Measurements from ENCODE around the gene SOHLH2. TPM values are rescaled to one million over a fixed set of nuclear protein-coding genes. Genes with fewer than 3 reads are reported as not detected.

SOHLH2 gene, protein sequence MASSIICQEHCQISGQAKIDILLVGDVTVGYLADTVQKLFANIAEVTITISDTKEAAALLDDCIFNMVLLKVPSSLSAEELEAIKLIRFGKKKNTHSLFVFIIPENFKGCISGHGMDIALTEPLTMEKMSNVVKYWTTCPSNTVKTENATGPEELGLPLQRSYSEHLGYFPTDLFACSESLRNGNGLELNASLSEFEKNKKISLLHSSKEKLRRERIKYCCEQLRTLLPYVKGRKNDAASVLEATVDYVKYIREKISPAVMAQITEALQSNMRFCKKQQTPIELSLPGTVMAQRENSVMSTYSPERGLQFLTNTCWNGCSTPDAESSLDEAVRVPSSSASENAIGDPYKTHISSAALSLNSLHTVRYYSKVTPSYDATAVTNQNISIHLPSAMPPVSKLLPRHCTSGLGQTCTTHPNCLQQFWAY
- polyA plus RNA-seq (2013, experiment 1 of 2) = 0.33 TPM
- 0.37 TPM for polyA plus RNA-seq (2013, experiment 2 of 2)

GRCh38 chr13:36214163-36214921 lies at the start of gene SOHLH2:
Gene SOHLH2, minus strand, starts transcription at chr13:36214556. Its CDS starts 30 bp downstream, at chr13:36214526.
- Histone ChIP-seq H3K4me3 (ENCODE audit: insufficient read depth in 1 of 2, low read depth in 1 of 2, low read length in 2 of 2) (no peak within 1 kb of the TSS), H3K14ac (ENCODE audit: low read length in 2 of 2) (no peak within 1 kb of the TSS), H2BK120ac (ENCODE audit: low read depth, low read length) (no peak within 1 kb of the TSS), H4K91ac (ENCODE audit: low read length) (no peak within 1 kb of the TSS), H2BK5ac (ENCODE audit: low read depth, low read length, poor library complexity, severe bottlenecking) (no peak within 1 kb of the TSS), H3K4ac (ENCODE audit: low read depth in 1 of 2, low read length in 2 of 2) (no peak within 1 kb of the TSS), H3K18ac (ENCODE audit: low read depth in 1 of 2, low read length in 2 of 2) (no peak within 1 kb of the TSS), H3K36me3 (ENCODE audit: control insufficient read depth in 1 of 2, insufficient read depth in 2 of 2, low read depth in 1 of 2, low read length in 2 of 2) (no peaks in the 10 kb centered on the region), H3K4me1 (ENCODE audit: control insufficient read depth, insufficient read depth, low read depth, low read length) (peaks cover 1% of the 10 kb centered on the region), H2AK5ac (ENCODE audit: low read length, severe bottlenecking) (no peak within 1 kb of the TSS), H2BK12ac (ENCODE audit: low read length in 2 of 2) (no peak within 1 kb of the TSS), H3K9me3 (ENCODE audit: control insufficient read depth, low read length) (no peaks in the 10 kb centered on the region), H3K27me3 (ENCODE audit: control insufficient read depth in 1 of 2, insufficient read depth in 1 of 2, low read length in 2 of 2) (no peaks in the 10 kb centered on the region), H3K23ac (ENCODE audit: low read length in 2 of 2) (no peak within 1 kb of the TSS), H3K9ac (ENCODE audit: low read length) (no peak within 1 kb of the TSS), H3K4me2 (ENCODE audit: low read length, poor library complexity, severe bottlenecking) (no peak within 1 kb of the TSS), H4K8ac (ENCODE audit: low read length) (no peak within 1 kb of the TSS), H2AFZ (ENCODE audit: low read depth, low read length) (no peak within 1 kb of the TSS), H3K27ac (ENCODE audit: low read length, poor library complexity, severe bottlenecking) (no peak within 1 kb of the TSS), H3K79me1 (replicated peaks; ENCODE audit: low read length, poor library complexity, severe bottlenecking) (no peaks in the 10 kb centered on the region), H2BK15ac (ENCODE audit: low read depth, poor library complexity, severe bottlenecking) (no peak within 1 kb of the TSS)
- WGBS = 93% methylated on average over 53 of the region's 53 CpGs
- no peak for DNase-seq

DNA sequence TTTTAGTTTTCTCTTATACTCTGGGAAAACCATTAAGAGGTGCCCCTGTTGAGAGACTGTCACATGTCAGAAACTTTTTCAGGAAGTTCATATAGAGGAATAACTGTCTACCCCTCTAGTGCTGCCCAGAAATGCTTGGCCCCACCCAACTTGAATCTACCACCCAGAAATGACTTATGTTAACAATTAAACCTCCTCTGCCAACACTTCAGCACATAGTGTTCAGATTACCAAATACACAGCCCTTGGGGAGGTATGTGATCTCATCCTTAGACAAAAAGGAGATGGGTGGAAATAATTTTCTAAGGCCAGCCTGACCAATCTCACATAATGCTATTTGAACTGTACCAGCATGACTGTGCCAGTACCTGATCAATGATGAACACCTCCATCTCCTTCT lies 47.6 kb upstream of the SOHLH2 start:
- no peaks in the 10 kb centered on the region for H3K9me3 ChIP-seq (ENCODE audit: control insufficient read depth, low read length)
- H3K9ac ChIP-seq (ENCODE audit: low read length) = no peak overlapping the region
- no peak overlapping the region for H3K4ac ChIP-seq (ENCODE audit: low read depth in 1 of 2, low read length in 2 of 2)
- no peak overlapping the region for H2AK5ac ChIP-seq (ENCODE audit: low read length, severe bottlenecking)
- no peak overlapping the region for H4K91ac ChIP-seq (ENCODE audit: low read length)
- no peak overlapping the region for H4K8ac ChIP-seq (ENCODE audit: low read length)
- no peak overlapping the region for H3K14ac ChIP-seq (ENCODE audit: low read length in 2 of 2)
- H3K79me1 ChIP-seq (replicated peaks; ENCODE audit: low read length, poor library complexity, severe bottlenecking) = no peaks in the 10 kb centered on the region
- H3K18ac ChIP-seq (ENCODE audit: low read depth in 1 of 2, low read length in 2 of 2) = no peak overlapping the region
- no peak overlapping the region for H2AFZ ChIP-seq (ENCODE audit: low read depth, low read length)
- no peak overlapping the region for H3K4me3 ChIP-seq (ENCODE audit: insufficient read depth in 1 of 2, low read depth in 1 of 2, low read length in 2 of 2)
- H2BK5ac ChIP-seq (ENCODE audit: low read depth, low read length, poor library complexity, severe bottlenecking) = no peak overlapping the region
- H3K4me1 ChIP-seq (ENCODE audit: control insufficient read depth, insufficient read depth, low read depth, low read length) = no peaks in the 10 kb centered on the region
- no peak overlapping the region for H3K23ac ChIP-seq (ENCODE audit: low read length in 2 of 2)
- H3K27me3 ChIP-seq (ENCODE audit: control insufficient read depth in 1 of 2, insufficient read depth in 1 of 2, low read length in 2 of 2) = no peaks in the 10 kb centered on the region
- H2BK120ac ChIP-seq (ENCODE audit: low read depth, low read length) = no peak overlapping the region
- H2BK12ac ChIP-seq (ENCODE audit: low read length in 2 of 2) = no peak overlapping the region
- no peak overlapping the region for H3K27ac ChIP-seq (ENCODE audit: low read length, poor library complexity, severe bottlenecking)
- no peaks in the 10 kb centered on the region for H3K36me3 ChIP-seq (ENCODE audit: control insufficient read depth in 1 of 2, insufficient read depth in 2 of 2, low read depth in 1 of 2, low read length in 2 of 2)
- no peak overlapping the region for H2BK15ac ChIP-seq (ENCODE audit: low read depth, poor library complexity, severe bottlenecking)
- no peak for DNase-seq
- no peak overlapping the region for H3K4me2 ChIP-seq (ENCODE audit: low read length, poor library complexity, severe bottlenecking)

DNA sequence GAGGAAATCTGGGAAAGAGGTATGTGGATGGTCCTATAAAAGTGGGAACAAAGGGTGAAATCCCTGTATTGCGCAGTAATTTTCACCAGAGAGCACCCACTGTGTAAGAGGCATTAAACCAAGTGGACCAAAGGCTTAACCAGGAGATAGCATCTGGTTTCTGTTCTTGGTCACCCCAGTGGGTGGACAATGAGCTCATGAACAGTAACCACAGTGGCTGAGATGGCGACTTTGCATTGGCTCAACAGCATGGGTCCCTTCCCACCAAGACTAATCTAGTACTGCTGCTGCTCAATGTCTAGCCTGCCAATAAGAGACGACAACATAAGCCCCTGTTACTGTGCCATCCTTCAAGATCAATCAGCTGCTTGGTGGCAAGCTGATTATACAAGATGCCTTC lies 46.7 kb upstream of the SOHLH2 start:
- Histone ChIP-seq H3K9ac (ENCODE audit: low read length) (no peak overlapping the region), H2AFZ (ENCODE audit: low read depth, low read length) (no peak overlapping the region), H2BK120ac (ENCODE audit: low read depth, low read length) (no peak overlapping the region), H3K23ac (ENCODE audit: low read length in 2 of 2) (no peak overlapping the region), H2BK12ac (ENCODE audit: low read length in 2 of 2) (no peak overlapping the region), H3K18ac (ENCODE audit: low read depth in 1 of 2, low read length in 2 of 2) (no peak overlapping the region), H3K4ac (ENCODE audit: low read depth in 1 of 2, low read length in 2 of 2) (no peak overlapping the region), H4K8ac (ENCODE audit: low read length) (no peak overlapping the region), H3K36me3 (ENCODE audit: control insufficient read depth in 1 of 2, insufficient read depth in 2 of 2, low read depth in 1 of 2, low read length in 2 of 2) (no peaks in the 10 kb centered on the region), H4K91ac (ENCODE audit: low read length) (no peak overlapping the region), H3K9me3 (ENCODE audit: control insufficient read depth, low read length) (no peaks in the 10 kb centered on the region), H3K4me2 (ENCODE audit: low read length, poor library complexity, severe bottlenecking) (no peak overlapping the region), H3K79me1 (replicated peaks; ENCODE audit: low read length, poor library complexity, severe bottlenecking) (no peaks in the 10 kb centered on the region), H3K27ac (ENCODE audit: low read length, poor library complexity, severe bottlenecking) (no peak overlapping the region), H3K14ac (ENCODE audit: low read length in 2 of 2) (no peak overlapping the region), H3K4me1 (ENCODE audit: control insufficient read depth, insufficient read depth, low read depth, low read length) (no peaks in the 10 kb centered on the region), H2AK5ac (ENCODE audit: low read length, severe bottlenecking) (no peak overlapping the region), H2BK5ac (ENCODE audit: low read depth, low read length, poor library complexity, severe bottlenecking) (no peak overlapping the region), H2BK15ac (ENCODE audit: low read depth, poor library complexity, severe bottlenecking) (no peak overlapping the region), H3K4me3 (ENCODE audit: insufficient read depth in 1 of 2, low read depth in 1 of 2, low read length in 2 of 2) (no peak overlapping the region), H3K27me3 (ENCODE audit: control insufficient read depth in 1 of 2, insufficient read depth in 1 of 2, low read length in 2 of 2) (no peaks in the 10 kb centered on the region)
- no peak for DNase-seq
- 89% methylated on average over 3 of the region's 3 CpGs for WGBS

DNA sequence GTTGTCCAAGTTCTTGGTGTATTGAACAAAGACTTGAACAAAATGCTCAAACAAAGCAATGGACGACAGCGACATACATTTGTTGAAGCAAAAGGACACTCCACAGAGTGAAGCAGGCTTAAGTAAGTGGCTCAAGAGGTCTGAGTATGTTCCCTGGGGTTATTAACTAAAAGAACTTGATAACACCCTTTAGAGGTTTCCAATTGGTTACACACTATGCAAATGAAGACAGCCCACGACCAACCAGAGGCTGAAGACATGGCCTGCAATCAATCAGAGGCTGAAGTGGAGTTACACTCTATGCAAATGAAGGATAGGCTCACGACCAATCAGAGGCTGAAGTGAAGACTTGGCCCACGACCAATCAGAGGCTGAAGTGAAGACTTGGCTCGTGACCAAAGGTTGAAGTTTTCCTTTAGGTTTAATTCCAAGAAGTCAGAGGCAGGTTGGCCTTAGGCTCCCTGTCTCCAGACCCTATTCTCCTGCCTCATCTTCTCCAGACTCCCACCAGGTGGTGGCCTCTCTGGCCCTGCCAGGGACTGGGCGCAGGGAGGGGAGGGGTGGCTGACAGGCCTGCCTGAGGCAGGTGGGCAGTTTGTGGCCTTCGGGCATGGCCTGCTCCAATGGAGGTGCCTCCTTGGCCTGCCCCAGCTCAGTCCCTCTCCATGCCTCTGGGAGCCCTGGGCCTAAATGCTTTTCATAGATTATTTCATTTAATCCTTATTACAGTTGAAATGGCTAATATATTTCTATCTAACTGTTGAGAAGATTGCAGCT lies 45.2 kb upstream of the SOHLH2 start:
- H3K9ac ChIP-seq (ENCODE audit: low read length) = no peak overlapping the region
- DNase-seq = no peak
- no peak overlapping the region for H3K23ac ChIP-seq (ENCODE audit: low read length in 2 of 2)
- WGBS = 81% methylated on average over 7 of the region's 8 CpGs
- no peaks in the 10 kb centered on the region for H3K4me1 ChIP-seq (ENCODE audit: control insufficient read depth, insufficient read depth, low read depth, low read length)
- no peak overlapping the region for H4K91ac ChIP-seq (ENCODE audit: low read length)
- no peak overlapping the region for H2AK5ac ChIP-seq (ENCODE audit: low read length, severe bottlenecking)
- no peak overlapping the region for H3K4me2 ChIP-seq (ENCODE audit: low read length, poor library complexity, severe bottlenecking)
- H2BK12ac ChIP-seq (ENCODE audit: low read length in 2 of 2) = no peak overlapping the region
- no peak overlapping the region for H2BK120ac ChIP-seq (ENCODE audit: low read depth, low read length)
- H3K4ac ChIP-seq (ENCODE audit: low read depth in 1 of 2, low read length in 2 of 2) = no peak overlapping the region
- no peaks in the 10 kb centered on the region for H3K27me3 ChIP-seq (ENCODE audit: control insufficient read depth in 1 of 2, insufficient read depth in 1 of 2, low read length in 2 of 2)
- no peak overlapping the region for H3K14ac ChIP-seq (ENCODE audit: low read length in 2 of 2)
- no peak overlapping the region for H2AFZ ChIP-seq (ENCODE audit: low read depth, low read length)
- H2BK5ac ChIP-seq (ENCODE audit: low read depth, low read length, poor library complexity, severe bottlenecking) = no peak overlapping the region
- no peak overlapping the region for H3K27ac ChIP-seq (ENCODE audit: low read length, poor library complexity, severe bottlenecking)
- H3K79me1 ChIP-seq (replicated peaks; ENCODE audit: low read length, poor library complexity, severe bottlenecking) = no peaks in the 10 kb centered on the region
- no peak overlapping the region for H2BK15ac ChIP-seq (ENCODE audit: low read depth, poor library complexity, severe bottlenecking)
- H3K18ac ChIP-seq (ENCODE audit: low read depth in 1 of 2, low read length in 2 of 2) = no peak overlapping the region
- no peaks in the 10 kb centered on the region for H3K9me3 ChIP-seq (ENCODE audit: control insufficient read depth, low read length)
- no peak overlapping the region for H3K4me3 ChIP-seq (ENCODE audit: insufficient read depth in 1 of 2, low read depth in 1 of 2, low read length in 2 of 2)
- H3K36me3 ChIP-seq (ENCODE audit: control insufficient read depth in 1 of 2, insufficient read depth in 2 of 2, low read depth in 1 of 2, low read length in 2 of 2) = no peaks in the 10 kb centered on the region
- no peak overlapping the region for H4K8ac ChIP-seq (ENCODE audit: low read length)

All from mesenchymal stem cell (in vitro differentiated cells and primary cell).